RCC 7860 (cell line): ENCODE measurements around the gene AAMDC.
"Not testable (repeated sequence)": the region's sequence is repeated elsewhere in the genome, so short reads cannot be mapped to it uniquely, and the experiment has no call there.

Experiments used
- DNase-seq: peaks from one replicate; pipeline ENCODE4 v3.0.0-alpha.2; 2015; ENCODE audit warnings: low spot score
- FAIRE-seq: peaks from 2 replicates; lab custom pipeline; 2012; peaks lifted over from hg19 to GRCh38; lab: Jason Lieb, UNC

Gene AAMDC

DNA sequence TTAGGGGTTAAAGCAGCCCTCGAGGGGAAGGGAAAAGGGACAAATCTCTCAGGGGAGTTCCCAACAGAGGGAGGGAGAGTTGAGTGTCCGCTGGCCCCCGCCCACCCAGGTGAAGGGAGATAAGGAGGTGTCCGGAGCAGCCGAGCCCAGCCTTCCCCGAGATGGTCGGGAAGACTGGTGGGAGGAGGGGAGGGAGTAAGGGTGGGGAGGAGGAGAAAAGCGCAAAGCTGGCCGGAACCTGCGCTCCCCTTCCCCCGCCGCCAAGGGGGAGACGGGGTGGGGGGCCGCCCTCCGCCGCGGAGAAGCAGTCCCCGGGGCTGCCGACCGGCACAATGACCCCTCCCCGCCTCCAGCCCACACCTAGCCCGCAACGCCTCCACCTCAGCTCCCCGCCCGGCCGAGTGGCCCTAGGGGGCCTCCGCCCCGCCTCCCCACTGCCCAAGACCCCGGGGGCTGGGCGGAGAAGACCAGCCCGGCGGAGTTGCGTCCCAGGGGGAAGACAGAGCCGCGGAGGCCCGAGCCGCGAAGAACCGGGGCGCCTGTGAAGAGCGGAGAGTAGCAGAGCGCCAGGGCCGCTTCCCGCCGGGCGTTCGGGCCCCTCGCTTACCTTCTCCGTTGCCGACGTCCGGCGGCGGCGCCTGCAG is 901 bp upstream of the AAMDC start:
- FAIRE-seq (no peak), DNase-seq (no peak)

DNA sequence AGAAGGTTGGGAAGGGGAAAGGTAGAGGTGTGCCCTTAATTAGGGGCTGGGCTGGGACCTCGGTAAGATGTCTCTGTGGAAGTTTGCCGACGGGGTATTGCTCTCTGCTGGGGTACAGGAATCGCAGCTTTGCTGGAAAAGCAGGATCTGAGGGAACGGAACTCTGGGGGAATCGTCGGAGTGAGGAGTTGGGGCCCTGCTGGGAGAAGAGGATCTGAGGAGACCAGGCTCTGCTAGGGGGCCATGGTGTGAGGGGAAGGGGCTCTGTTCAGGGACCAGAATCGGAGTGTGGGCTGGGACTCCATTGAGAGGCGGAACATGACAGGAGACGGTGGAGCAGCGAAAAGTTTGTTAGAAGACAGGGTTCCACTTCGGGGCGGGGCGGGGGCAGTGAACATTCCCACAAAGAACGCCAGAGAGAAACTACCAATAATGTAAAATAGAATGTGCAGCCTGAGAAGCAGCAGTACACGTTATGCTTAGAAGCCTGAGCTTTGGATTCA is 456 bp downstream of the AAMDC start:
- FAIRE-seq = no peak
- no peak for DNase-seq

DNA sequence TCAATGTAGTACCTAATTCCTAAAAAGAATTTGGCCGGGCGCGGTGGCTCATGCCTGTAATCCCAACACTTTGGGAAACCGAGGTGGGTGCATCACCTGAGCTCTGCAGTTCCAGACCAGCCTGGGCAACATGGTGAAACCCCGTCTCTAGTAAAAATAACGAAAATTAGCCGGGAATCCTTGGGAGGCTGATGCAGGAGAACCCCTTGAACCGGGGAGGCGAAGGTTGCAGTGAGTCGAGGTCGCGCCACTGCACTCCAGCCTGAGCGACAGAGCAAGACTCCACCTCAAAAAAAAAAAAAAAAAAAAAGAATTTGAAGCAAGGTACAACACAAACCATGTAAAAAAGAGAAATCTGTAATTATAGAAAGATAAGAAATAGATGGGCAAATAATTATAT is 1.2 kb downstream of the AAMDC start:
- not testable (repeated sequence) for FAIRE-seq, DNase-seq

DNA sequence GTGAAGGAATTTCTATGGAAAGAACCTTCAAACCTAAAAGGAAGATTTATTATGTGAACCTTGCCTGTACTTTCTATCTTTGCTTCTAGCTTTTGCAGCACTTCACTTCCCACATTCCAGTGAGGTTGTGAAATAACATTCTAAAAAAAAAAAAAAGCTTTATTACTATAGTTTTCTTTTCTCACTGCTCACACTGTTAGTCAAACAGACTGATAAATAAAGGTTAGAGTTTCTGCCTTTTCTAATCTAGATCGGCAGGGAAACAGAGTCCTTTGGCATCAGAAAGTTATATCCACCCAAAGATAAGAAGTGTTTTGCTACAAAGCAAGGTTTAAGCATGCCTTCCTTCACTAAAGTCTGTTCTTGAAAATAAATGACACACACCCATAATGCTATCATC is 2.8 kb downstream of the AAMDC start:
- FAIRE-seq = no peak
- DNase-seq = no peak

DNA sequence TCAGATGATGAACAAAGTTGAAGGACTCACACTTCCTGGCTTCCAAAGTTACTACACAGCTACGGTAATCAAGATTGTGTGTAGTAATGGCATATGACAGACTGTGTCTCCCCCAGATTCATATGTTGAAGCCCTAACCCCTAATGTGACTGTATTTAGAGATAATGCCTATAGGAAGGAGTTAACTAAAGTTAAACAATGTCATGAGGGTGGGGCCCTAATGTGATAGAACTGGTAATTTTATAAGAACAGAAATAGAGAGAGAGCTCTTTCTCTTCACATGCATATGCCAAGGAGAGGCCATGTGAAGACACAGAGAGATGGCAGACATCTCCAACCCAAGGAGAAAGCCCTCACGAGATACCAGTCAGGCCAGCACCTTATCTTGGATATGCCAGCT is 8.0 kb downstream of the AAMDC start:
- FAIRE-seq (no peak), DNase-seq (no peak)

DNA sequence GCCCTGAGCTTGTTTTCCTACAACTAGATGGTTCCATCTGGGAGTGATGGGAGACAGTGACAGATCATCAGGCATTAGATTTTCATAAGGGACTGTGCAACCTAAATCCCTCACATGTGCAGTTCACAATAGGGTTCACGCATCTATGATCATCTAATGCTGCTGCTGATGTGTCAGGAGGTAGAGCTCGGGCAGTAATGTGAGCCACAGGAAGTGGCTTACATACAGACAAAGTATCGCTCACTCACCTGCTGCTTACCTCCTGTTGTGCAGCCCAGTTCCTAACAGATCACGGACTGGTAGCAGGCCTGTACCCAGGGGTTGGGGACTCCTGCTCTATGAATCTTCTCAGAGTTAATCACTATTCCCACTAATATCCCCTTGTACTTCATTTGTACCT is 12.4 kb downstream of the AAMDC start:
- DNase-seq (no peak), FAIRE-seq (no peak)

DNA sequence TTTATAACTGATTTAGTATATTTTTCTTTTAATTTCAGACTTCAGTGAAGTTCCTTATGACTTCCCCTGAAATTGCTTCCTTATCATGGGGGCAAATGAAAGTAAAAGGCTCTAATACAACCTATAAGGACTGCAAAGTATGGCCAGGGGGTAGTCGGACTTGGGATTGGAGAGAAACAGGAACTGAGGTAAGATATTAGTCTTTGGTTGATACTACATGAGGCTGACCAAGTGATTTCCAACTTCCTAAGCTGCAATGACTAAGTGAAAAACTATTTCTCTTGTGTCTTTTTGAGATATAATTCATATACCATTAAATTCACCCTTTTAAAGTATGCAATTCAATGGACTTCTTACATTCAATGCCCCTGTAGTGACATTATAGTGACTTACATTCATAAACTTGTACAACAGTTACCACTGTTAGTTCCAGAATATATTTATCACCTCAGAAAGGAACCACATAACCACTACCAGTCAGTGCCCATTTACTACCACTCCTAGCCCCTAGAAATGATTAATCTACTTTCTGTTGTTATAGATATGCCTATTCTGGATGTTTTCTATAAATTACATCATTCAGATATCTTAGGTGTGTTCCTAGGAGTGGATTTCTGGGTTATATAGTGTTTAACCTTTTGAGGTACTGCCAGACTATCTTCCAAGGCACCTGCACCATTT is 21.6 kb downstream of the AAMDC start:
- FAIRE-seq (peak; percentile 8), DNase-seq (peak; percentile 44)

DNA sequence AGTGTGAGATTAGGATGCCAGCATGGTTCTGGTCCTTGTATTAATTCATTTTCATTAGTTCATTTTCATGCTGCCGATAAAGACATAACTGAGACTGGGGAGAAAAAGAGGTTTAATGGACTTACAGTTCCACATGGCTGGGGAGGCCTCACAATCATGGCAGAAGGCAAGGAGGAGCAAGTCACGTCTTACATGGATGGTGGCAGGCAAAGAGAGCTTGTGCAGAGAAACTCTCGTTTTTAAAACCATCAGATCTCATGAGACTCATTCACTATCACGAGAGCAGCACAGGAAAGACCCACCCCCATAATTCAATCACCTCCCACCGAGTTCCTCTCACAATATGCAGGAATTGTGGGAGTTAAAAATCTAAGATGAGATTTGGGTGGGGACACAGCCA is 22.8 kb downstream of the AAMDC start:
- not testable (repeated sequence) for FAIRE-seq, DNase-seq

DNA sequence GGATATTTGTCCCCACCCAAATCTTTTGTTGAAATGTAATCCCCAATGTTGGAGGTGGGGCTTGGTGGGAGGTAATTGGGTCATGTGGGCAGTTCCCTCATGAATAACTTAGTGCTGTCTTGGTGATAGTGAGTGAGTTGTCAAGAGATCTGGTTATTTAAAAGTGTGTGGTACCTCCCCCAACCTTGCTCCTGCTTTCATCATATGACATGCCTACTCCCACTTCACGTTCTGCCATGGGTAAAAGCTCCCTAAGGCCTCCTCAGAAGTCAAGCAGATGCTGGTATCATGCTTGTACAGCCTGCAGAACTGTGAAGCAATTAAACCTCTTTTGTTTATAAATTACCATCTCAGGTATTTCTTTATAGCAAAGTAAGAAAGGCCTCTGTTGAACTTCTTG is 30.6 kb downstream of the AAMDC start:
- no peak for FAIRE-seq
- no peak for DNase-seq

DNA sequence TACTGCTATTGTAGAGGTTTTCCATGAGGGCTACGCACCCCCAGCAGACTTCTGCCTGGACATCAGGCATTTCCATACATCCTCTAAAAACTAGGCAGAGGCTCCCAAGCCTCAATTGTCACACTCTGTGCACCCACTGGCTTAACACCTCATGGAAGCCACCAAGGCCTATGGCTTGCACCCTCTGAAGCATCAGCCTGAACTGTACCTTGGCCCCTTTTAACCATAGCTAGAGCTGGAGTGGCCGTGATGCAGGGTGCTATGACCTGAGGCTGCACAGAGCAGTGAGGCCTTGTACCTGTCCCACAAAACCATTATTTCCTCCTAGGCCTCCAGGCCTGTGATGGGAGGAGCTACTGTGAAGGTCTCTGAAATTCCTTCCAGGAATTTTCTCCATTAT is 33.9 kb downstream of the AAMDC start:
- DNase-seq = no peak
- no peak for FAIRE-seq

DNA sequence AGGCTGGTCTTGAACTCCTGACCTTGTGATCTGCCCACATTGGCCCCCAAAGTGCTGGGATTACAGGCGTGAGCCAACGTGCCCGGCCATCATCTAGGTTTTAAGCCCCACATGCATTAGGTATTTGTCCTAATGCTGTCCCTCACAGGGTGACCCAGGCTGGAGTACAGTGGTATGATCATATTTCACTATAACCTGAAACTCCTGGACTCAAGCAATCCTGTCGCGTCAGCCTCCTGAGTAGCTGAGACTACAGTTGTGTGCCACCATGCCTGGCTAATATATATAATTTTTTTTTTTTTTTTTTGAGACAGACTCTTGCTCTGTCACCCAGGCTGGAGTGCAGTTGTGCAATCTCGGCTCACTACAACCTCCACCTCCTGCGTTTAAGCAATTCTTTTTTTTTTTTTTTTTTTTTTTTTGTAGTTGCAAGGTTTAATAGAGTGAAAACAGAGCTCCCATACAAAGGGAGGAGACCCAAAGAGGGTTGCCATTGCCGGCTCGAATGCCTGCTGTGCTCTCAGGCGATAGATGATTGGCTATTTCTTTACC is 37.0 kb downstream of the AAMDC start:
- not testable (repeated sequence) for FAIRE-seq, DNase-seq

DNA sequence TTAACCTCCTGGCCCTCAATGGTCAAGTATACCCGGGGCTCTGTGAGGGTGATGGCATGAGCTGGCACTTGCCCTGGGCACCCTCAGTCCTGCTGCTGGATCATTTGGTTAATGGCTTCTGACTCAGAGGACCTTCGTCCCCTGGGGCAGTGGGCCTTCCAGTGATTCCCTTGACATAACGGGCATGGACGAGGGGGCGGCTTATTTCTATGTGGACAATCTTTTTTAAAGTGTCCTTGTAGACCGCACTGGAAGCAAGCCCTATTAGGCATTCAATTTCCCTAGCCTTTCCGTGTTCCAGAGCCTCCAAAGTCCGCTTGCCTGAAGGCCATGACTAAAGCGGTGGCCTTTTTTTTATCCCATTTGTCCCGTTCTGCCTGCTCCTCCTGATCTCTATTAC is 40.5 kb downstream of the AAMDC start:
- not testable (repeated sequence) for FAIRE-seq, DNase-seq

DNA sequence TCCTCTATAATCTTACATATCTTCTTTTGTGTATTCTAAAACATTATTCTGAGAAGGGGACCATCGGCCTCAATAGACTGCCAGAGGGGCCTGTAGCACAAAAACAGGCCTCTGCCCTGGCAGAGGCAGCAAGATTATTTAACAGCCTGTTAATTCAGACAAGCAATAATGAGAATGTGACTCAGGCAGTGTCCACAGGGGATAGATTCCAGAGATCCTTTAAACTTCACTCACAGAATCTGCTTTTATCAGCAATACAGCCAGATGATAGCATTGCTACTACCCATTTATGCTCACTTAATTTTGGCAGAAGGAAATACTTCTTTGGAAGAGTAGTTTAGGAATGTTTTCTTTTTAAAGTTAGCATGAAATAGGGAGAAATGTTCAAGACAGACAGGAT is 44.9 kb downstream of the AAMDC start:
- FAIRE-seq = no peak
- no peak for DNase-seq

DNA sequence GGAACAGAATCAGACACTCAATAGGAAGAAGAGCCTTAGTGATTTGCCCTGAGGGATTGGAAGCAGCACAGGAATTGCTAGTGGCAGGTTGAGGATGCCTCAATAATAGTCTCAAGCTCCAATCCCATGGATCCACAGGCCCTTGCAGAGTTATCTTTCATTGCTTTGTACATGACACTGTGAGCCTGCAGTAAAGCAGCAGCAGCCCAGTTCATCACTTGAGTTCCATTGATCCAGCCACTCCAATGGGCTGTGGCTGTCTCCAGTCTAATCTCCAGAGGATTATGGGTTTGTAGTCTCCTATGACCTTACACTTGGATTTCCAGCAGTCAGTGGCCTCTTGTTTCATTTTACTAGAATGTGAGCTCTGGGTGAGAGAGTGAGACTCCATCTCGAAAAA is 45.4 kb downstream of the AAMDC start:
- no peak for FAIRE-seq
- DNase-seq = no peak

DNA sequence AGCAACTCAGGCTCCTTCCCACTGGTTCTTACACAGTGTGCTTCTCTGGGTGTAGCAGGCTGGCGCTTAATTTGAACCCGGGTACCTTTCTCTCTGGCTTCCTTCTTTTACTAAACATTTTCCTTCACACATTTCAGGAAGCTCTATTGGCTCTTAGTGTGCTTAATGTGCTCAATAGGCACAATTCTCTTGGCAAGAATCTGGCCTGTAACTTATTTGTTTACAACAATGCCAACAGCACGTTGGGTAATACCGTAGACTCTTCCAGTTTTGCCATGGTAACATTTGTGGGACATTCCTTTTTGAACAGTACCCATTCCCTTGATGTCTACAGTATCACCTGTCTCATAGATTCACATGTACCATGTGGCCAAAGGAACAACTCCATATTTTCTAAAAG is 47.8 kb downstream of the AAMDC start:
- FAIRE-seq = no peak
- no peak for DNase-seq

DNA sequence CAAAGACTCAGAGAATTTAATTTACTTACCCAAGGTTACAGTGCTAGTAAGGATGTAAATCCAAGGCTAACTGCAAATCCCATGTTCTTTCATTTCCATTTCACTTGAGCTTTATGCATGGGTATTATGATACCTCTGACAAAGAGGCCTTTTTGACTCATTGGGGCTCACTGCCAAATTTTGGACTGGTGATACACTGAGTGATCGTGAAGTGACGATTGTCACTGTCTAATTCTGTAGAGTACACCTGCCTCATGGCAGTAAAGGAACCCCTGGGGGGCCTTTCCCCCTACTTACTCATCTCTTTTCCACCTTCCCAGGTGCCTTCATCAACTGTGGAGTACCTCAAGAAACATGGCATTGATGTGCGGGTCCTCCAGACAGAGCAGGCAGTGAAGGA is 50.9 kb downstream of the AAMDC start:
- FAIRE-seq (no peak), DNase-seq (no peak)

DNA sequence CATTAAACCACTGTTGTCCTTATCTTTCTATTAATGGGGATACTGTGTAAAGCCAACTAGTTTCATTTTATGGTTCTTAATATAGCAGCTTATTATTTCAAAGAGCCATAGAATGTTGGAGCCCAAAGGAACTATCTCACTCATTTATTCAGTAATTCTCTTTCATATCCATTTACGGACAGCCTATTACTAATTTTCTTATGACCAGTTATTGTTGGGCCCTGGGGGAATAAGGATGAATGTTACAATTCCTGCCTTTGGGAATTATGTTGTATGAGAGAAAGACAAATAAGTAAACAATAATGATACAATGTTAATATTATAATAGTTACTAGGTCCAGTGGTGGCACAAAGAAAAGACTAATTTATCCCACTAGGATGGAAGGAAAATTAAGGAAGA is 52.4 kb downstream of the AAMDC start:
- no peak for FAIRE-seq
- no peak for DNase-seq

DNA sequence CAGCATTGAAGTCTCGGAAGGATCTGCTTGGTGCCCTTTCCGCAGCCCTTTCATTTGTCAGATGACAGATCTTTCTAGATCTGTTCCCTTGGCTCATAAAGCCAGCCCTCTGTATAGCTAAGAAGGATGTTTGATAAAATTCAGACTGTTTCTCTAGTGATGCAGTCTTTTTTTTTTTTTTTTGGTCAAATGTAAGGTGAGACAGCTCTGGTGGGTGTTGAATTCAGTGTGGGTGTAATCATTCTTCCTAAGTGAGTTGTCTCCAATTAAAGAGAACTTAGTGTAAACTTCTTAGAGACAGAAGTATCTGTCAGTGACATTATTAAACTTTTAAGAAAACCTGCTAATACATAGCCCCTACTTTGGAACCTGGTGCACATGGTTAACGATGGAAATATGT is 53.3 kb downstream of the AAMDC start:
- FAIRE-seq = no peak
- no peak for DNase-seq

DNA sequence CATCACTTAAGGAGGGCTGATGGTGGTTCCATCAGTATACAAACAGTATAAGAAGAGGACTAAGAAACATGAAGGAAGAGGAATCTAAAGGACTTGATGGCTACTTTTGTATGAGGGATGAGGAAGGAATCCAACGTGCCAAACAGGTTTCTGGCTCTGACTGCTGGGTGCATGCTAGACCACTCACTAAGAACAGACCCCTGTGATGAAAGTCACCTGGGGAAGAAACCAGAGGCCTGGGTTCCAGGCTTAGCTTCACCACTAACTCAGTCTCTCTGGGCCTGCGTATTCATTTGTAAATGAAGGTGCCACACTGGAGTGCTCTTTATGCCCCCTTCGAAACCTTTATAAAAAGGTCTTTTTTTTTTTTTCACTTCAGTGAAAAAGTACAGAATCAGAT is 55.1 kb downstream of the AAMDC start:
- FAIRE-seq = no peak
- no peak for DNase-seq

DNA sequence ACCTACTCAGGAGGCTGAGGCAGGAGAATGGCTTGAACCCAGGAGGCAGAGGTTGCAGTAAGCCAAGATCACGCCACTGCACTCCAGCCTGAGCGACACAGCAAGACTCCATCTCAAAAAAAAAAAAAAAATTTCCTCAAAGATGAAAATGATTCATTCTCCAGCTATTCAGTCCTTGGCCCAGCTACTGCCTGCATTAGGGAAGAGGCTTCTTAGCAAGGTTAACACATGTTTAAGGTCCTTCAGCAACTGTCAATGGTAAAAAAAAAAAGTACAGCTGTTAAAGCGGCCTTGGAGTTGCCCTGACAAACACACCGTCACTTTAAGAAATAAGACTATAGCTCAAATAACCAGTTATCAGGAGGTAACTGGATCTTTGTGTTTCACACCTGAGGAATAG is 57.3 kb downstream of the AAMDC start:
- DNase-seq, FAIRE-seq: not testable (repeated sequence)

DNA sequence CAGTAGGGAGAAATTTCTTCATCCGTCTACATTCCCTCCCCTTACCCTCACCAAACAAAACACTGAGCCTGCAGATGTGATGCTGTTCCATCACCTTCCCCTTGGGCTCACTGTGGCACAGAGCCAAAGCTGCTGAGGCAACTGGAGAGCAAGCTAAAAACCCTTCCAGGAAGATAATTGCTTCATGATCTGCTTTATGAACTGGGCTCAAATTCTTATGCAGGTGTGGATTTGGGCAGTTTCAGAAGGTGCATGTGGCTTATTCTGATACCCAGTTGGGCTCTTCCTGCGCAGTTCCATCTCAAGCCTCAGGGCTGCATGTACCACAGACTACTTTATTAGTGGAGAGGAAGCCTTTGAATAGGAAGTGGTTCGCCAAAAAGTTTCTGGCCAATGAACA is 58.3 kb downstream of the AAMDC start:
- no peak for DNase-seq
- FAIRE-seq = no peak

DNA sequence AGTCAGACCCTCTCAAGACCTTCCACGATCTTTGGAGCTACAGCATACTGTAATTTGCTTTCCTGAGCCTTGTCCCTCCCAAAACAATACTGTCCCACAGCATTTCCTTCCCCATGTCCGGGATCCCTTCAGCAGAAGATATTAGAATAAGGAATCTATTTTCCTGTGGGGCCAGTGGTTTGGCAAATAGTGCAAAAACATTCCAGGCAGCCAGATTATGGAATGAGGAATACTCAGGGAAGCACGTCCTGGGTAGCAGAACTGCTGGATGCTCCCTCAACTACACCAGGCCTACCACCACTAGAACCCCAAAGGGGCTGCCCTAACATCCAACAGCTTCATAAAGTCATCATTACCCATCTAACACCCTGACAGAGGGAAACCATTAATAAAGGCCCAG is 61.5 kb downstream of the AAMDC start:
- no peak for FAIRE-seq
- DNase-seq = no peak
